ENCODE data around the gene RSPH6A. TPM values are rescaled to one million over a fixed set of nuclear protein-coding genes. Genes with fewer than 3 reads are reported as not detected.

Gene RSPH6A
- total and polyA plus RNA-seq, 10 of the 15 experiments (the other 5 are each of a cell fraction or from before 2014, with no cell fraction given): 0.03 to 0.41 (median 0.22) TPM; not detected in 4

GRCh38 chr19:45790942-45791341 is 24.2 kb downstream of the RSPH6A start:
- FAIRE-seq: no peak
- Histone ChIP-seq H3K9ac (ENCODE audit: control insufficient read depth, insufficient read depth, low read length) (no peak overlapping the region), H2AFZ (ENCODE audit: control insufficient read depth, low read depth, low read length) (no peak overlapping the region), H3K27ac (ENCODE audit: control insufficient read depth, insufficient read depth) (no peak overlapping the region), H3K79me2 (ENCODE audit: control insufficient read depth, insufficient read depth, low read length) (peaks cover 19% of the 10 kb centered on the region), H3K36me3 (ENCODE audit: control insufficient read depth in 2 of 2, insufficient read depth in 2 of 2, low read length in 1 of 2) (peaks cover 2 to 12% of the 10 kb centered on the region in 2 experiments; a peak in 3 of 4 replicates), H3K9me3 (replicated peaks; ENCODE audit: control insufficient read depth, insufficient read depth, low read length) (no peaks in the 10 kb centered on the region), H3K4me1 (ENCODE audit: control insufficient read depth, insufficient read depth, low read length) (peaks cover 14% of the 10 kb centered on the region), H3K4me3 (peak overlapping the region; percentile 98; the same call in 1 of the 2 replicates), H3K27me3 (replicated peaks in 1 of 2; ENCODE audit: control insufficient read depth in 2 of 2, insufficient read depth in 2 of 2, low read length in 1 of 2) (no peaks in the 10 kb centered on the region), H3K4me2 (ENCODE audit: control insufficient read depth, insufficient read depth) (peak overlapping the region; percentile 32), H4K20me1 (ENCODE audit: control insufficient read depth, insufficient read depth) (no peaks in the 10 kb centered on the region)
- no TSS peak for BruUV-seq (replicated peaks)
- intact Hi-C loops (cut with micrococcal nuclease; ENCODE audit: unreplicated experiment) (no loop called here), in situ Hi-C loops (cut with MboI) (no loop called here)
- SMC1A ChIA-PET (ENCODE audit: uncharacterized antibody, unreplicated experiment): no interaction called here
- WGBS (ENCODE audit: insufficient coverage, insufficient replicate concordance, low lambda C conversion rate, missing lambda C conversion rate): 24% methylated on average over 8 of the region's 8 CpGs
- ATAC-seq: peak; percentile 16
- RAD21 ChIA-PET (ENCODE audit: unreplicated experiment): interaction anchor here (2.7 kb wide), 1 partner anchor 21 kb away, joined by 18 read pairs; the partner anchor contains the start of gene SIX5
- POLR2A ChIA-PET: interaction anchor here (0.6 to 2.9 kb wide), 2 partner anchors 21 to 1787 kb away, joined by 3 to 20 read pairs; partner anchors contain the start of gene SIX5
- no peak for DNase-seq (ENCODE audit: low read depth, low spot score)
- CTCF ChIA-PET: interaction anchor here (0.9 to 3.1 kb wide), 5 partner anchors 8 to 97 kb away, joined by 3 to 13 read pairs (median 4); partner anchors contain the start of gene SIX5
- TF ChIP-seq SIX5 (IDR thresholded peaks at IDR 0.05; ENCODE audit: low read depth, low read length, severe bottlenecking) (no peak), MLLT1 (IDR thresholded peaks at IDR 0.05) (0 out of 2 replicates have a peak, but pooled peaks have one; percentile 33), MXI1 (IDR thresholded peaks at IDR 0.05; ENCODE audit: low read depth, low read length) (no peak), ZSCAN29 (IDR thresholded peaks at IDR 0.05) (no peak), POLR2AphosphoS5 (IDR thresholded peaks at IDR 0.05; ENCODE audit: low read length) (no peak), SPI1 (IDR thresholded peaks at IDR 0.05; ENCODE audit: borderline replicate concordance, insufficient read depth, low read depth, low read length) (peak; percentile 86), NKRF (conservative IDR thresholded peaks at IDR 0.05) (no peak), SMAD1 (IDR thresholded peaks at IDR 0.05; ENCODE audit: low read depth, partially characterized antibody) (no peak), ETV6 (conservative IDR thresholded peaks at IDR 0.05 in 1 of 2, IDR thresholded peaks at IDR 0.05 in 1 of 2; ENCODE audit: borderline replicate concordance in 1 of 2, low read depth in 1 of 2) (peak in 1 of 2 experiments; percentile 93; a peak in 2 of 4 replicates), RBBP5 (conservative IDR thresholded peaks at IDR 0.05) (no peak), RUNX3 (IDR thresholded peaks at IDR 0.05; ENCODE audit: low read length) (peak; percentile 99), TBL1XR1 (IDR thresholded peaks at IDR 0.05; ENCODE audit: low read depth, low read length) (0 out of 2 replicates have a peak, but pooled peaks have one; percentile 38), KLF5 (IDR thresholded peaks at IDR 0.05; ENCODE audit: partially characterized antibody) (no peak), NR2F1 (conservative IDR thresholded peaks at IDR 0.05) (no peak), HDAC2 (IDR thresholded peaks at IDR 0.05) (no peak), DPF2 (IDR thresholded peaks at IDR 0.05) (0 out of 2 replicates have a peak, but pooled peaks have one; percentile 17), RAD21 (IDR thresholded peaks at IDR 0.05; ENCODE audit: insufficient read depth, low read depth, low read length) (no peak), BCL11A (IDR thresholded peaks at IDR 0.05; ENCODE audit: low read depth, low read length) (0 out of 2 replicates have a peak, but pooled peaks have one; percentile 19), EED (IDR thresholded peaks at IDR 0.05; ENCODE audit: low read depth) (peak; percentile 71), IKZF2 (IDR thresholded peaks at IDR 0.05) (peak; percentile 39 to 40; a peak in 2 of 4 replicates), EGR1 (IDR thresholded peaks at IDR 0.05; ENCODE audit: borderline replicate concordance in 1 of 2, low read depth in 2 of 2, low read length in 2 of 2) (peak in 1 of 2 experiments; percentile 71; a peak in 2 of 3 replicates), CBFB (IDR thresholded peaks at IDR 0.05; ENCODE audit: low read depth) (peak; percentile 83), IKZF1 (conservative IDR thresholded peaks at IDR 0.05) (peak; percentile 74), MTA2 (IDR thresholded peaks at IDR 0.05; ENCODE audit: low read depth) (0 out of 2 replicates have a peak, but pooled peaks have one; percentile 11)
